ENCODE data around the gene SLIT3. TPM values are rescaled to one million over a fixed set of nuclear protein-coding genes. Genes with fewer than 3 reads are reported as not detected.

SLIT3 gene
- polyA plus RNA-seq, 1 of the 3 experiments (the other 2 are of a cell fraction): 119 TPM

DNA sequence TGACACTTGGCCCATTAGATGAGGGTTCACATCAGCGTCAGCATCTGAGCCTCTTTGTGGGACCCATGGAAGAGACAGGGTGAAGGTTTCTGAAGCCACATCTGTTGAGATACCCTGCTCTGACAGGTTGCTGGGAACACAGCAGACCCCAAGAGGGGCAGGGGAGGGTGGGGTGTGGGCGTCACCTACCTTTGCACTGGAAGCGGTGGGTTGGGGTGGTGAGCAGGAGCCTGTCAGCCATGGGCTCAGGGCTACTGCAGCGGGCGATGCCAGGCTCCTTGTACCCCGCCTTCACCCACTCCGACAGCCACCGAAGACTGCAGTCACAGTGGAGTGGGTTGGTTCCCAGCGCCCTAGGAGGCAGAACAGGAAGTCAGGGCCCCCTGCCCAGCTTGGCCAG lies 590.2 kb downstream of the SLIT3 start:
- Histone ChIP-seq H3K36me3 (replicated peaks in 1 of 2; ENCODE audit: control insufficient read depth in 1 of 2, insufficient read depth in 2 of 2, low read length in 1 of 2) (peaks cover 6 to 75% of the 10 kb centered on the region in 2 experiments), H3K4me2 (no peak overlapping the region), H3K9me3 (no peaks in the 10 kb centered on the region), H3K9ac (no peak overlapping the region), H3K79me2 (ENCODE audit: insufficient read depth) (no peaks in the 10 kb centered on the region), H3K9me2 (no peaks in the 10 kb centered on the region), H3K4me1 (ENCODE audit: control insufficient read depth in 1 of 2, insufficient read depth in 2 of 2, low read depth in 1 of 2, low read length in 1 of 2) (peaks cover 16 to 47% of the 10 kb centered on the region in 2 experiments; a peak in 3 of 4 replicates), H3K27me3 (ENCODE audit: insufficient read depth) (no peaks in the 10 kb centered on the region), H3F3A (replicated peaks; ENCODE audit: insufficient read depth) (peaks cover 21% of the 10 kb centered on the region), H3K4me3 (ENCODE audit: low read depth in 2 of 2, low read length in 1 of 2) (no peak overlapping the region), H4K20me1 (ENCODE audit: insufficient read depth) (no peaks in the 10 kb centered on the region), H2AFZ (ENCODE audit: low read depth) (no peak overlapping the region), H3K27ac (ENCODE audit: low read depth in 2 of 2, low read length in 1 of 2) (peak overlapping the region in 1 of 2 experiments; percentile 34; a peak in 1 of 4 replicates)
- ChIA-PET POLR2A (interaction anchor here (0.6 kb wide), 1 partner anchor 625 kb away, joined by 5 read pairs; no protein-coding TSS in a partner anchor), CTCF (no interaction called here)
- DNase-seq: no peak
- no peak for TF ChIP-seq JUND (IDR thresholded peaks at IDR 0.05)
- TF ChIP-seq YY1 (IDR thresholded peaks at IDR 0.05; ENCODE audit: low read depth): no peak
- TF ChIP-seq FOXJ3 (CRISPR knock-in tag; IDR thresholded peaks at IDR 0.05): no peak
- no peak for TF ChIP-seq MEF2A (IDR thresholded peaks at IDR 0.05; ENCODE audit: borderline replicate concordance, low read depth)
- no peak for TF ChIP-seq GATA2 (CRISPR knock-in tag; IDR thresholded peaks at IDR 0.05)
- no peak for TF ChIP-seq TCF12 (IDR thresholded peaks at IDR 0.05)
- no peak for TF ChIP-seq SIN3A (IDR thresholded peaks at IDR 0.05; ENCODE audit: borderline replicate concordance, low read depth, low read length)
- no peak for TF ChIP-seq MXI1 (IDR thresholded peaks at IDR 0.05; ENCODE audit: low read depth, low read length)
- no peak for TF ChIP-seq IRF3 (IDR thresholded peaks at IDR 0.05; ENCODE audit: low read depth, low read length)
- TF ChIP-seq PBX3 (IDR thresholded peaks at IDR 0.05): no peak
- TF ChIP-seq FOSL2 (IDR thresholded peaks at IDR 0.05; ENCODE audit: borderline replicate concordance, low read depth): no peak
- TF ChIP-seq RXRA (IDR thresholded peaks at IDR 0.05; ENCODE audit: borderline replicate concordance, low read depth): no peak
- TF ChIP-seq ELF1 (IDR thresholded peaks at IDR 0.05): no peak
- TF ChIP-seq, protein P1, sequence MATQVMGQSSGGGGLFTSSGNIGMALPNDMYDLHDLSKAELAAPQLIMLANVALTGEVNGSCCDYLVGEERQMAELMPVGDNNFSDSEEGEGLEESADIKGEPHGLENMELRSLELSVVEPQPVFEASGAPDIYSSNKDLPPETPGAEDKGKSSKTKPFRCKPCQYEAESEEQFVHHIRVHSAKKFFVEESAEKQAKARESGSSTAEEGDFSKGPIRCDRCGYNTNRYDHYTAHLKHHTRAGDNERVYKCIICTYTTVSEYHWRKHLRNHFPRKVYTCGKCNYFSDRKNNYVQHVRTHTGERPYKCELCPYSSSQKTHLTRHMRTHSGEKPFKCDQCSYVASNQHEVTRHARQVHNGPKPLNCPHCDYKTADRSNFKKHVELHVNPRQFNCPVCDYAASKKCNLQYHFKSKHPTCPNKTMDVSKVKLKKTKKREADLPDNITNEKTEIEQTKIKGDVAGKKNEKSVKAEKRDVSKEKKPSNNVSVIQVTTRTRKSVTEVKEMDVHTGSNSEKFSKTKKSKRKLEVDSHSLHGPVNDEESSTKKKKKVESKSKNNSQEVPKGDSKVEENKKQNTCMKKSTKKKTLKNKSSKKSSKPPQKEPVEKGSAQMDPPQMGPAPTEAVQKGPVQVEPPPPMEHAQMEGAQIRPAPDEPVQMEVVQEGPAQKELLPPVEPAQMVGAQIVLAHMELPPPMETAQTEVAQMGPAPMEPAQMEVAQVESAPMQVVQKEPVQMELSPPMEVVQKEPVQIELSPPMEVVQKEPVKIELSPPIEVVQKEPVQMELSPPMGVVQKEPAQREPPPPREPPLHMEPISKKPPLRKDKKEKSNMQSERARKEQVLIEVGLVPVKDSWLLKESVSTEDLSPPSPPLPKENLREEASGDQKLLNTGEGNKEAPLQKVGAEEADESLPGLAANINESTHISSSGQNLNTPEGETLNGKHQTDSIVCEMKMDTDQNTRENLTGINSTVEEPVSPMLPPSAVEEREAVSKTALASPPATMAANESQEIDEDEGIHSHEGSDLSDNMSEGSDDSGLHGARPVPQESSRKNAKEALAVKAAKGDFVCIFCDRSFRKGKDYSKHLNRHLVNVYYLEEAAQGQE (IDR thresholded peaks at IDR 0.05; ENCODE audit: low read depth, low read length): no peak
- TF ChIP-seq SMC3 (IDR thresholded peaks at IDR 0.05; ENCODE audit: low read depth, low read length): no peak
- TF ChIP-seq, protein P2, sequence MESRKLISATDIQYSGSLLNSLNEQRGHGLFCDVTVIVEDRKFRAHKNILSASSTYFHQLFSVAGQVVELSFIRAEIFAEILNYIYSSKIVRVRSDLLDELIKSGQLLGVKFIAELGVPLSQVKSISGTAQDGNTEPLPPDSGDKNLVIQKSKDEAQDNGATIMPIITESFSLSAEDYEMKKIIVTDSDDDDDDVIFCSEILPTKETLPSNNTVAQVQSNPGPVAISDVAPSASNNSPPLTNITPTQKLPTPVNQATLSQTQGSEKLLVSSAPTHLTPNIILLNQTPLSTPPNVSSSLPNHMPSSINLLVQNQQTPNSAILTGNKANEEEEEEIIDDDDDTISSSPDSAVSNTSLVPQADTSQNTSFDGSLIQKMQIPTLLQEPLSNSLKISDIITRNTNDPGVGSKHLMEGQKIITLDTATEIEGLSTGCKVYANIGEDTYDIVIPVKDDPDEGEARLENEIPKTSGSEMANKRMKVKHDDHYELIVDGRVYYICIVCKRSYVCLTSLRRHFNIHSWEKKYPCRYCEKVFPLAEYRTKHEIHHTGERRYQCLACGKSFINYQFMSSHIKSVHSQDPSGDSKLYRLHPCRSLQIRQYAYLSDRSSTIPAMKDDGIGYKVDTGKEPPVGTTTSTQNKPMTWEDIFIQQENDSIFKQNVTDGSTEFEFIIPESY (IDR thresholded peaks at IDR 0.05; ENCODE audit: borderline replicate concordance, low read depth): no peak
- WGBS (ENCODE audit: low lambda C conversion rate): 95% methylated on average over 5 of the region's 9 CpGs

Measured in SK-N-SH (cell line).